ENCODE results near the gene TRIM49. TPM values are rescaled to one million over a fixed set of nuclear protein-coding genes. Genes with fewer than 3 reads are reported as not detected.

TRIM49 gene, protein sequence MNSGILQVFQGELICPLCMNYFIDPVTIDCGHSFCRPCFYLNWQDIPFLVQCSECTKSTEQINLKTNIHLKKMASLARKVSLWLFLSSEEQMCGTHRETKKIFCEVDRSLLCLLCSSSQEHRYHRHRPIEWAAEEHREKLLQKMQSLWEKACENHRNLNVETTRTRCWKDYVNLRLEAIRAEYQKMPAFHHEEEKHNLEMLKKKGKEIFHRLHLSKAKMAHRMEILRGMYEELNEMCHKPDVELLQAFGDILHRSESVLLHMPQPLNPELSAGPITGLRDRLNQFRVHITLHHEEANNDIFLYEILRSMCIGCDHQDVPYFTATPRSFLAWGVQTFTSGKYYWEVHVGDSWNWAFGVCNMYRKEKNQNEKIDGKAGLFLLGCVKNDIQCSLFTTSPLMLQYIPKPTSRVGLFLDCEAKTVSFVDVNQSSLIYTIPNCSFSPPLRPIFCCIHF
- total RNA-seq, result not detected in 2 replicates

DNA sequence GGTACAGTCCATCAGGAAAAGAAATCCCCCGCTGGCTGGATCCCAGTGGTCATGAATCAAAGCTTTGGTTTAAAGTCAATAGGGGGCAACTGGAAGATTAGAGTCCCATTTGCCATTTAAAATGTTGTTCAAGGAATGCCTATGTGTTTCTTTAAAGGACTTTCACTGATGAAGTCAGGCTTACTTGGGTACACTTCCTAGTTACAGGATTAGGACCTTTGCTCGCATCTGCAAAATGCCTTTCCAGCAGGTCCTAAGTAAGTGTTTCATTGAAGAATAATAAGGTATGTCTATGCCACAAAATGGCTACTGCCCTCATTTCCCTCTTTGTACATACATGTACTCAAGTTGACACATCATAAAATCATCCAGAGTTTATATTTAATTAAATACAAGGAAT, at the start of gene TRIM49:
TSS of gene TRIM49 (minus strand) at position 101 of the 400 bp plus-strand sequence. CDS start 4,106 bp downstream, outside the sequence.

Other genes with a start within 250 kb of the TRIM49 start
- not detected in 2 replicates for gene TRIM77, start 98.3 kb downstream of the TRIM49 start, total RNA-seq
- gene TRIM64B, start 69.9 kb upstream of the TRIM49 start, total RNA-seq, result not detected in 2 replicates
- gene TRIM49D1, start 113.7 kb upstream of the TRIM49 start, total RNA-seq, result not detected in 2 replicates
- not detected in 2 replicates for gene TRIM49D2, start 115.5 kb upstream of the TRIM49 start, total RNA-seq
- gene TRIM64, start 157.5 kb upstream of the TRIM49 start, total RNA-seq, result not detected in 2 replicates
- gene TRIM49C, start 222.5 kb upstream of the TRIM49 start, total RNA-seq, result not detected in 2 replicates